Retinal pigment epithelial cell (primary cell): ENCODE data around the gene CZIB.

Source experiments
- DNase-seq: peaks from one replicate; pipeline ENCODE4 v3.0.0-alpha.2; 2010; ENCODE audit warnings: low read depth
- H3K4me3 ChIP-seq: 2 replicates; pipeline ENCODE4 v1.5.1; 2011; ENCODE audit warnings: mild to moderate bottlenecking, low read length, control low read depth, moderate library complexity
- CTCF ChIP-seq: conservative IDR thresholded peaks from 2 replicates; pipeline ENCODE4 v1.5.1; 2011; ENCODE audit warnings: low read depth, low read length, control low read depth, inconsistent platforms

Gene CZIB

GRCh38 chr1:53166366-53166765 lies 54.1 kb downstream of the CZIB start:
- H3K4me3 ChIP-seq = no peak overlapping the region
- no peak for TF ChIP-seq CTCF
- no peak for DNase-seq

- no peak for TF ChIP-seq CTCF
- DNase-seq = no peak
Observed at GRCh38 chr1:53165408-53165961, 54.9 kb downstream of the CZIB start.

More at GRCh38 chr1:53165408-53165961, 54.9 kb downstream of the CZIB start:
- H3K4me3 ChIP-seq = no peak overlapping the region
